NCI-H748 (cell line): ENCODE results near the gene CBS.
"Not testable (repeated sequence)": the region's sequence is repeated elsewhere in the genome, so short reads cannot be mapped to it uniquely, and the experiment has no call there.

Experiments
- DNase-seq: peaks from one replicate; lab custom pipeline; 2025; ENCODE audit not compliant: unreplicated experiment; lab: John Stamatoyannopoulos, UW

Gene CBS

DNA sequence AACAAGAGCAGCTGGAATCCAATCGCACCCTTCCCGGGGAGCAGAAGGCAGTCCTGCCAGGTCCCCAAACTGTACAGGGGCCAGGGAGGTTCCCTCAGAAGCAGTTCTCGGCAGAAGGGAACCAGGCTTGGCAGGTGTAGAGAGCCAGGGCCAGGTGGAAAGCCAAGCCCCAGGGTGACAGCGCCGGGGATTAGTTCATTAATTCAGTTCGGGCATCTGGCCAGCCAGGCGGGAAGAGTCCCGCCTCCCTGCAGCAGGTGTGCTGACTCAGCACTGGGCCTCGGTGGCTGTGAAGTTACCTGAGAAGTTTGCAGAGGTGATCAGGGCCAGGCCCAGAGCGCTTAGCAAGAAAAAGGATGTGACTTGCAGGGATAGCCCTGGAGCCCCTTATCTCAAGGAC is 6.0 kb downstream of the CBS start:
- DNase-seq, result not testable (repeated sequence)

DNA sequence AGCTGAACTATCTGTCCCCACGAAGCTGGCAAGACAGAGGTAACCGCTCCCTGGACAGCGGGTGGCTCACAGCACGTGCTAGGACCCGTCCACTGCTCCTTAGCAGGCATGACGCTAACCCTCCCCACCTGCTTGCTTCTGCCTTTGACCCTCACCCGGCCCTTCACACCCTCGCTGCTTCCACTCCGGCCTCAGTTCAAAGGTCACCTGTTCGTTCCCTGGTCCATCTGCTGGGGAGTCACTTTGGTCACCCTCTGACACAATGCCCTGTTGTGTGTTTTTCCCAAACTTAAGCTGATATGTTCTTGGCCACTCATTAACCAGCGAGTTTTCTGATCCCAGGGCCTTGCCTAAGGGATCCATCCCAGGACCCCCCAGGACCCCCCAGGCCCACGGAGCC is 7.6 kb downstream of the CBS start:
- DNase-seq, result not testable (repeated sequence)

DNA sequence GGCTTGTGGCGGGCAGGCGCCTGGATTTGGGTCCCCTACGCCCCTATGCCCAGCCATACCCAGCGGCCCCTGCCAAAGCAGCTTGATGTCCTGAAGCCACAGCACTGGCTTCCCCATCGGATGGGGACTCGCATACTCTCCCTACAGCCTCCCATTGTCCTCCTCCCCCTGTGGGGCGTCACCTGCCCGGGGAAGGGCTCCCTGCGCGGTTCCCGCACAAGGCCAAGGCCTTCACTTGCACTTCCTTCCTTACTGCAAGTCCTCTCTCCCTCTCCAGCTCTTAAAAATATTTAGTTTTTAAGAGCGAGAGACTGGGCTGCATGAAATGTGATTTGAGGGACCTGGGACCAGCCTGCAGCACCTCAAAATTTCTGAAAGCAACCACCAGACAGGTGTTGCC is 8.9 kb downstream of the CBS start:
- DNase-seq, result not testable (repeated sequence)

GRCh38 chr21:43065991-43066390 is 9.6 kb downstream of the CBS start:
- DNase-seq, result not testable (repeated sequence)

GRCh38 chr21:43064265-43064917 is 11.2 kb downstream of the CBS start:
- DNase-seq, result not testable (repeated sequence)

- not testable (repeated sequence) for DNase-seq
Observed at GRCh38 chr21:43062955-43063664, 12.5 kb downstream of the CBS start.

DNA sequence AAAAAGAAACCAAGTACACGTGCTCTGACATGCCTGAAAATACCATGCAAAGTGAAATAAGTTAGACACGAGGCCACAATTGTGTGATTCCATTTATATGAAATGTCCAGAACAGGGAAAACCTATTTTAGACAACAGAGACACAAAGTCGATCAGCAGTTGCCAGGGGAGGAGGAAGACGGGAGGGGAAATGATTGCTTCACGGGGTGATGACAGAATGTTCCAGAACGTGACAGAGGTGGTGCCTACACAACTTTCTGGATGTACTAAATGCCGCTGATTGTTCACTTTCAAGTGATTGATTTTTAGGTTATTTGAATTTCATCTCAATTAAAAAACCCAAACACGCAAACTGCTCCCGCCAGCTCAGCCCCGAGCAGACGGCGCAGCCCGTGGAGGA is 22.5 kb downstream of the CBS start:
- not testable (repeated sequence) for DNase-seq

DNA sequence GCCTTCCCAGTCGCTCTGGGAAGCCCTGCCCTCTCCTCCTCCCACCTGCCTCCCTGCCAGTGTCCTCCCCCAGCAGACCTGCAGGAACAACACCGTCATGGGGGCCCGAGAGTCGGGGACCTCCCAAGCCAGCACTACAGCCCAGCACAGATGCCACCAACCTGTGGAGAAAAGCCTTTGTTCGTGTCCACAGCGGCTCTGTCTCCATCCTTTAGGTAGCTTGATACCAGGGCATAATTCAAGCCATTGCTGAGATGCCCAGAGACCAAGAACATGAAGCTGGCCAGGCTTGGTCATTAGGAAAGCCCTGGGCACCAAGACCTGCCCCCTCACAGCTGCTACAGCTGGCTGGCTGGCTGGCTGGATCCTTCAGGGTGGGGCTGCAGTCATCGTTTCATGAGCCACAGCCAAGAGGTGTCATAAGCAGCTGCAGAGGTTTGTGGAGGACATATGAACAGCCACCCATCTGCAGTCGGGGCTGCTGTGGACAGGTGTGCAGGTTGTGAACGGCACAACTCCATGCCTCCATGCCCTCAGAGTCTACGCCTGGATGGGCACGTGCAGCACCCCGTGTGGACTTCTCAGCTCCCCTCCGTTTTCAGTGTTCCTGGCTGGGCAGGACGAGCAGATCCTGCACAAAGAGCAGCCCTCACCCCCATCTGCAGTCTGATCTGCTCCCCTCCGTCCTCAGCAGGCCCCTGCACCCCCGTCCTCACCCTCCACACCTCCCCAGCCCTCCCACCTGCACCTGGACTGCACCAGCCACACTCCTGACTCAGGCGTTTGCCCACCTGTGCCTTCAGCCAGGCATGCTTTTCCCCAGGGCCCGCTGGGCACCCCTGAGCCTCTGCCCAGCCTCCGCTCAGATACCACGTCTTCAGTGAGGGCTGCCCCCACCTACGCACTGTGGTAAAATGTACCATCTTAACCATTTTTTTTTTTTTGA is 29.5 kb downstream of the CBS start:
- not testable (repeated sequence) for DNase-seq

DNA sequence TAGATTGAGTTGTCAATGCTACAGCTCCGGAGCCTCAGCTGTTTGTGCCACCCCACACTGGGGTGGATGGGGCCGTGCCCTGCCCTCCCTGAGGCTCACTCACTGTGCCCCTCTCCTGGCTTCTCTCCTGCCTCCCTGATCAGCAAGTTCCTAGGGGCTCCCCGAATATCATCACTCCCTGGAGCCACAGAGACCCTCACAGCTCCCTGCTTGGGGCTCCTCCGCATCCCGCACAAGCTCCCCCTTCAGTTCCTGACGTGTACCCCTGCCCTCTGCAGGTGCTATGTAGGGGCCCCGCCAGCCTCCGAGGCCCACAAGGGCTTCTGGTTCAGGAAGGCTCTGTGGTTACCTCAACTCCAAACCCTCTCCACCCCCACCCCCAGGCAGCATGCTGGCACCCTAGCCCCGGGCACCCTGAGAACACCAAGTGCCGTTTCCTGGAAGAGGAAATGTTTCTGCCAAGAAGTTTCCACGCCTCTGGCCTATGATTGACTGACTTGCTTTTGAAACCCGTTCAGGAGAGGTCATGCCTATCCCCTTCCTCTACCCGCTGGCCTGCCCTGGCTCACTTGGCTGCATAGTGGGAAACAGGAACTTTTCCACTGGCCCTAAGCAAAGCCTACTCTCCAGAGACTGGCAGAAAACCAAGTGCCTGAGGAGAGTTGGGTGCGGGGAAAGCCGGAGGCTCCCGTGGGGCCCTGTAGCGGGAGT is 30.3 kb downstream of the CBS start:
- not testable (repeated sequence) for DNase-seq

DNA sequence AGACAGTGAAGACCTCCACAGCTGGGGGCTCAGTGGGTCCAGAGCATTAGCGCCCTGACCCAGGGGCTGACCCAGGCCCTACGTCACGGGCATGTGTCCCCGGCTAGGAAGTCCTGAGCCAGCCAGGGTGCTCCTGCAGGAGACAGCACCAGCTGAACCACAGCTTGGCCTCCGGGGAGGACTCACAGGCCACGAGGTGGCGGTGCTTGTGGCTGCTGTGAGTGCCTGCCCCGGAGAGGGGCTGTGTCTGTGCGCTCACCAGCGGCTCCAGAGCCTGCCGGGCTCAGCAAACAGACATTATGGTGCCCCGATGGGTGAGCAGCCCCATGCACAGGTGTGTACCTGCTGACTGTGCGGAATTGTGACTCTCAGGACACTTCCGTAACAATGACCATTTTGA is 31.1 kb downstream of the CBS start:
- DNase-seq, result not testable (repeated sequence)

GRCh38 chr21:43043291-43043690 is 32.3 kb downstream of the CBS start:
- not testable (repeated sequence) for DNase-seq

GRCh38 chr21:43042169-43042568 is 33.5 kb downstream of the CBS start:
- not testable (repeated sequence) for DNase-seq

- DNase-seq, result not testable (repeated sequence)
Observed at GRCh38 chr21:43038659-43039044, 37.0 kb downstream of the CBS start.

GRCh38 chr21:43037918-43038658 is 37.5 kb downstream of the CBS start:
- DNase-seq, result not testable (repeated sequence)

DNA sequence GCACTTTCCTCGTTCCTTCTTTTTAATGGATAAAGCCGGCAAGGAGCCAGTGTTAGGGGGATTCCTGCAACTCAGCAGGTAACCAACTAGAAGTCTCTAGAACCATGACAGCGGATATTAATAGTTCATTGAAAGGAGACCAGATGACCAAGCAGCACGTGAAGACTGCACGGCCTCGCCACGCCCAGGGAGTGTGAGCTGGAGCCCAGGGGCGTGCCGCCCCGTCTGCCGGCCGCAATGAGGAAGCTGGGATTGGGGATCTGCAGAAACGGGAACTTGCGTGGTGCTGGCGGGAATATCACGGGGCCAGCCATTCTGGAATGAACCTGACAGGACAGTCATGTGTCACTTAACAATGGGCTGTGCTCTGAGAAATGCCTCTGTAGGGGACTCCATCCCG is 38.7 kb downstream of the CBS start:
- DNase-seq, result not testable (repeated sequence)

- DNase-seq, result no peak
Observed at GRCh38 chr21:43034826-43035225, 40.8 kb downstream of the CBS start.

- no peak for DNase-seq
Observed at GRCh38 chr21:43034101-43034500, 41.5 kb downstream of the CBS start.

DNA sequence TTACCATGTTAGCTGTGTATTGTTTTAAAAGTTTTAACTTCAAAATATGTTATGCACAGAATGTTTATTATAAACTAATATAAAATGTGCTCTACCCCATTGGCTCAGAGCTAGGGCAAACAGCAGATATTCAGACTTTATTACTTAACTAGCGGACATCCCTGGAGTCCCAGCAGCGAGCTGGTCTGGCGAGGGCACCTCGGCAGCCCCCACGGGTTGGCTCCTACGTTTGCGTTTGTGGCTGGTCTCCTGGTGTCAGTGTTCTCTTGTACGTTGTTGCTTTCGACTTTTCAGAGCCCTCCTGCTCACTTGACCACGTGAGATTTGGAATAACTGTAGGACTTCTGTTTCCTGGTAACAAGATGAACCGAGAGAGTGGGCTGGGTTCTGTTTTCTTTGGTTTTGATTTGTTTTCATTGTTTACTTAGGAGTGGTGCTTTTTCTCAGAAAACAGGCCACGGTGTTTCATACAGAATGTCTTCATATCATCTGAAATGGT is 44.5 kb downstream of the CBS start:
- DNase-seq, result no peak

DNA sequence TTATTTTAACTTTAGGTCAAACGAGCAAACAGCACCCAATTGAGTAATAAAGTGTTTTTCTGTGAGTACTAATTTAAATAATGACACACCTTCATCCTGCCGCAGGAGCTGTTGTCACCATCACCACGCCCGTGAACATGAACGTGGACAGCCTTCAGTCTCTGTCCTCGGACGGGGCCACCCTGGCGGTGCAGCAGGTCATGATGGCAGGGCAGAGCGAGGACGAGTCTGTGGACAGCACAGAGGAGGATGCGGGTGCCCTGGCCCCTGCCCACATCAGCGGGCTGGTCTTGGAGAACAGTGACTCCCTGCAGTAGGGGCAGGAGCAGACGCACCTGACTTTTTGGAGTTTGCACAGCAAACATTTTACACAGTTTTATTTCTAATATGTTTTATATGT is 45.9 kb downstream of the CBS start:
- no peak for DNase-seq
